Measurements from ENCODE around the gene NTF4.

Gene NTF4
- 0 reads per million in 3 donors for total RNA-seq

GRCh38 chr19:49064768-49065611, at the start of gene NTF4:
NTF4 (minus strand) TSS chr19:49064818; CDS start chr19:49061997, 2,821 bp downstream.
- no peak for DNase-seq
- no peaks in the 10 kb centered on the region for H3K36me3 ChIP-seq (ENCODE audit: control insufficient read depth, insufficient read depth, low read length)
- no peaks in the 10 kb centered on the region for H3K9me3 ChIP-seq (ENCODE audit: control insufficient read depth, low read length)
- H3K27ac ChIP-seq (ENCODE audit: insufficient read depth, low read length, poor library complexity, severe bottlenecking) = no peak within 1 kb of the TSS
- no peak within 1 kb of the TSS for H3K4me3 ChIP-seq (ENCODE audit: insufficient read depth, low read depth, low read length, poor library complexity, severe bottlenecking)
- H3K4me1 ChIP-seq (ENCODE audit: control insufficient read depth, insufficient read depth, low read length, poor library complexity, severe bottlenecking) = no peaks in the 10 kb centered on the region
- H3K27me3 ChIP-seq (replicated peaks; ENCODE audit: control insufficient read depth, insufficient read depth, low read length, poor library complexity, severe bottlenecking) = peaks cover 18% of the 10 kb centered on the region

- no peaks in the 10 kb centered on the region for H3K9me3 ChIP-seq (ENCODE audit: control insufficient read depth, low read length)
- H3K36me3 ChIP-seq (ENCODE audit: control insufficient read depth, insufficient read depth, low read length) = no peaks in the 10 kb centered on the region
- H3K27me3 ChIP-seq (replicated peaks; ENCODE audit: control insufficient read depth, insufficient read depth, low read length, poor library complexity, severe bottlenecking) = no peaks in the 10 kb centered on the region
- H3K27ac ChIP-seq (ENCODE audit: insufficient read depth, low read length, poor library complexity, severe bottlenecking) = peak within 1 kb of the TSS; percentile 48
- DNase-seq = peak; percentile 66 to 68 (median 68)
- H3K4me1 ChIP-seq (ENCODE audit: control insufficient read depth, insufficient read depth, low read length, poor library complexity, severe bottlenecking) = peaks cover 22% of the 10 kb centered on the region
- peak within 1 kb of the TSS; percentile 73 for H3K4me3 ChIP-seq (ENCODE audit: insufficient read depth, low read depth, low read length, poor library complexity, severe bottlenecking)
Observed at GRCh38 chr19:49113762-49114629, 49.4 kb upstream of the NTF4 start, which contains the start of gene LIN7B. LIN7B (plus strand) TSS chr19:49114370; CDS start chr19:49114405, 35 bp downstream.

GRCh38 chr19:49111218-49111998, 46.8 kb upstream of the NTF4 start:
- no peak for DNase-seq
- H3K9me3 ChIP-seq (ENCODE audit: control insufficient read depth, low read length) = no peaks in the 10 kb centered on the region
- H3K4me3 ChIP-seq (ENCODE audit: insufficient read depth, low read depth, low read length, poor library complexity, severe bottlenecking) = no peak overlapping the region
- H3K4me1 ChIP-seq (ENCODE audit: control insufficient read depth, insufficient read depth, low read length, poor library complexity, severe bottlenecking) = peaks cover 13% of the 10 kb centered on the region
- H3K27ac ChIP-seq (ENCODE audit: insufficient read depth, low read length, poor library complexity, severe bottlenecking) = no peak overlapping the region
- no peaks in the 10 kb centered on the region for H3K27me3 ChIP-seq (replicated peaks; ENCODE audit: control insufficient read depth, insufficient read depth, low read length, poor library complexity, severe bottlenecking)
- H3K36me3 ChIP-seq (ENCODE audit: control insufficient read depth, insufficient read depth, low read length) = peaks cover 24% of the 10 kb centered on the region

GRCh38 chr19:49110567-49110966, 45.9 kb upstream of the NTF4 start:
- Histone ChIP-seq H3K4me1 (ENCODE audit: control insufficient read depth, insufficient read depth, low read length, poor library complexity, severe bottlenecking) (peaks cover 13% of the 10 kb centered on the region), H3K9me3 (ENCODE audit: control insufficient read depth, low read length) (no peaks in the 10 kb centered on the region), H3K27ac (ENCODE audit: insufficient read depth, low read length, poor library complexity, severe bottlenecking) (no peak overlapping the region), H3K36me3 (ENCODE audit: control insufficient read depth, insufficient read depth, low read length) (peaks cover 31% of the 10 kb centered on the region), H3K27me3 (replicated peaks; ENCODE audit: control insufficient read depth, insufficient read depth, low read length, poor library complexity, severe bottlenecking) (no peaks in the 10 kb centered on the region), H3K4me3 (ENCODE audit: insufficient read depth, low read depth, low read length, poor library complexity, severe bottlenecking) (no peak overlapping the region)
- DNase-seq = no peak

- DNase-seq = no peak
- H3K27me3 ChIP-seq (replicated peaks; ENCODE audit: control insufficient read depth, insufficient read depth, low read length, poor library complexity, severe bottlenecking) = no peaks in the 10 kb centered on the region
- no peak overlapping the region for H3K27ac ChIP-seq (ENCODE audit: insufficient read depth, low read length, poor library complexity, severe bottlenecking)
- peaks cover 39% of the 10 kb centered on the region for H3K36me3 ChIP-seq (ENCODE audit: control insufficient read depth, insufficient read depth, low read length)
- no peak overlapping the region for H3K4me3 ChIP-seq (ENCODE audit: insufficient read depth, low read depth, low read length, poor library complexity, severe bottlenecking)
- no peaks in the 10 kb centered on the region for H3K9me3 ChIP-seq (ENCODE audit: control insufficient read depth, low read length)
- H3K4me1 ChIP-seq (ENCODE audit: control insufficient read depth, insufficient read depth, low read length, poor library complexity, severe bottlenecking) = peaks cover 13% of the 10 kb centered on the region
Observed at GRCh38 chr19:49109569-49110233, 45.1 kb upstream of the NTF4 start.

GRCh38 chr19:49109051-49109450, 44.4 kb upstream of the NTF4 start:
- peaks cover 45% of the 10 kb centered on the region for H3K36me3 ChIP-seq (ENCODE audit: control insufficient read depth, insufficient read depth, low read length)
- no peaks in the 10 kb centered on the region for H3K9me3 ChIP-seq (ENCODE audit: control insufficient read depth, low read length)
- no peak overlapping the region for H3K27ac ChIP-seq (ENCODE audit: insufficient read depth, low read length, poor library complexity, severe bottlenecking)
- no peak for DNase-seq
- peaks cover 10% of the 10 kb centered on the region for H3K4me1 ChIP-seq (ENCODE audit: control insufficient read depth, insufficient read depth, low read length, poor library complexity, severe bottlenecking)
- H3K4me3 ChIP-seq (ENCODE audit: insufficient read depth, low read depth, low read length, poor library complexity, severe bottlenecking) = no peak overlapping the region
- H3K27me3 ChIP-seq (replicated peaks; ENCODE audit: control insufficient read depth, insufficient read depth, low read length, poor library complexity, severe bottlenecking) = no peaks in the 10 kb centered on the region

- H3K9me3 ChIP-seq (ENCODE audit: control insufficient read depth, low read length) = no peaks in the 10 kb centered on the region
- peaks cover 56% of the 10 kb centered on the region for H3K36me3 ChIP-seq (ENCODE audit: control insufficient read depth, insufficient read depth, low read length)
- H3K27ac ChIP-seq (ENCODE audit: insufficient read depth, low read length, poor library complexity, severe bottlenecking) = no peak overlapping the region
- DNase-seq = no peak
- H3K4me3 ChIP-seq (ENCODE audit: insufficient read depth, low read depth, low read length, poor library complexity, severe bottlenecking) = no peak overlapping the region
- H3K27me3 ChIP-seq (replicated peaks; ENCODE audit: control insufficient read depth, insufficient read depth, low read length, poor library complexity, severe bottlenecking) = no peaks in the 10 kb centered on the region
- no peaks in the 10 kb centered on the region for H3K4me1 ChIP-seq (ENCODE audit: control insufficient read depth, insufficient read depth, low read length, poor library complexity, severe bottlenecking)
Observed at GRCh38 chr19:49107625-49108459, 43.2 kb upstream of the NTF4 start.

- Histone ChIP-seq H3K27ac (ENCODE audit: insufficient read depth, low read length, poor library complexity, severe bottlenecking) (no peak overlapping the region), H3K9me3 (ENCODE audit: control insufficient read depth, low read length) (no peaks in the 10 kb centered on the region), H3K36me3 (ENCODE audit: control insufficient read depth, insufficient read depth, low read length) (peaks cover 66% of the 10 kb centered on the region), H3K4me3 (ENCODE audit: insufficient read depth, low read depth, low read length, poor library complexity, severe bottlenecking) (no peak overlapping the region), H3K4me1 (ENCODE audit: control insufficient read depth, insufficient read depth, low read length, poor library complexity, severe bottlenecking) (no peaks in the 10 kb centered on the region), H3K27me3 (replicated peaks; ENCODE audit: control insufficient read depth, insufficient read depth, low read length, poor library complexity, severe bottlenecking) (no peaks in the 10 kb centered on the region)
- DNase-seq = peak in 2 of 3 donors; percentile 9 to 43
Observed at GRCh38 chr19:49106648-49107135, 42.1 kb upstream of the NTF4 start.

Measured in effector memory CD4-positive, alpha-beta T cell (primary cell).